Stimulated activated CD8-positive, alpha-beta memory T cell treated with anti-CD3 and anti-CD28 coated beads, Interleukin-15, amount 100 ng/mL, for 1 hour (primary cell): ENCODE measurements around the gene AHSG.

ENCODE experiments used
- DNase-seq: peaks from one replicate; pipeline ENCODE4 v3.0.0-alpha.2; 2020; ENCODE audit warnings: low read depth

The AHSG gene

DNA sequence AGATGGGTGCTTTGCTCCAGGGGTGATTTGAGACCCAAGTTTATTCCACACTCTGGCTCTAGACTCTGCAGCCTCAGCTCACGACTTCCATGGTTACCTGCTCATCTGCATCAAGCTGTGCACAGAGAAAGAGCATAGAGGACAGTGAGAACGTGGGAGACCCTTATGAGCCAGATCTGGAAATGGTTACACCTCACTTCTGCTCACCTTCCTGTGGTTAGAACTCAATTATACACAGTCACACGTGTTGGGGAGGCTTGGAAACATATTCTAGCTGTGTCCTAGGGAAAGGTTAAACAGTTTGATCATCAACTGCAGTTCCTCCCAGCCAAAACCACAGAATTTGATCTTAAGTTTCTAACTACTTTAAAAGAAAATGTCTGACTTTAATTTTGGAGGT, 29.2 kb downstream of the AHSG start:
- DNase-seq = no peak

DNA sequence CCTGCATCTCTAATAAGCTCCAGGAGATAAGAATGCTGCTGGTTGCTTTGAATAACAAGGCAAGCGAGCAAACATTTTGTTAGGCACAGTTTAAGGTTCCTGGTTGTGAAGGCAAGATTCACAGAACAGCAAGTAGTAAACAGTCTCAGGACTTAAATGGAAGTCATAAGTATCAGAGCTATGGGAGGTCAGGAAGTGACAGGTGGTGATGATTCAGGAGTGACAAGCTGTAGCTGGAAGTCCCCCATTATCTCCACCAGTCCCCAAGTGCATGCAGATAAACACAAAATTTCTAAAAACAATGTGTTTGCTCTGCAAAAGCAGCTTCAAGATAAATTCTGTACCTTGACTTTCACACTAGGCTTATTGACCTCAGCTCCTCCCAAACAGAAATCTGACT, 30.6 kb downstream of the AHSG start:
- DNase-seq = no peak

DNA sequence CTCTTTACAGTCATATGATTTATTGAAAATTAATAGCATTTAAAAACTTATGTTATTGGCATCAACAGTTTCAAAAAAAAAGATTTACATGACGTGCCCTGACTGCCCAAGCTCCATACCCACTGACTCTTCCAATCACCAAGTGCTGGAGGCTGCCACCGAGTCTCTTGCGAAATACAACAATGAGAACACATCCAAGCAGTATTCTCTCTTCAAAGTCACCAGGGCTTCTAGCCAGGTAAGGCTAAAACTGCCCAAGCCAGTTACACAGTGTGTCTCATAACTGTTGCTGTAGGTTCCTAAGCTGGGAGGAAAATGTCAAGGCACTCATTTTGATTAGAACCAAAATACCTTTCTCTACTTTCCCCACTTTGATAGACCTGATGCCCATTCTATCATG, 31.8 kb downstream of the AHSG start:
- DNase-seq = no peak

DNA sequence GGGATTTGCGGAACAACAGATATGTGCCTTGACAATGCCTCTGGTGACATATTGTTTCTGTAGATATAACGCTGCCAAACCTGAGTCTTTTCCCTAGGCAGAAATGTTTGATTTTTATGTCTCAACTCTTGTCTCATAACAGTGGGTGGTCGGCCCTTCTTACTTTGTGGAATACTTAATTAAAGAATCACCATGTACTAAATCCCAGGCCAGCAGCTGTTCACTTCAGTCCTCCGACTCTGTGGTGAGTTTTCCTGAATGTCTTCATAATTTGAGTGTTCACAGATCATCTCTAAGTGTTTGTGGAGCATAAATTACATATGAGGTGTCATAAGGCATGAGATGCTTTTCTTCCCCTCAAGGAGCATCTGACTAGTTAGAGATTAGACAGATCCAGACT, 33.2 kb downstream of the AHSG start:
- DNase-seq = no peak

DNA sequence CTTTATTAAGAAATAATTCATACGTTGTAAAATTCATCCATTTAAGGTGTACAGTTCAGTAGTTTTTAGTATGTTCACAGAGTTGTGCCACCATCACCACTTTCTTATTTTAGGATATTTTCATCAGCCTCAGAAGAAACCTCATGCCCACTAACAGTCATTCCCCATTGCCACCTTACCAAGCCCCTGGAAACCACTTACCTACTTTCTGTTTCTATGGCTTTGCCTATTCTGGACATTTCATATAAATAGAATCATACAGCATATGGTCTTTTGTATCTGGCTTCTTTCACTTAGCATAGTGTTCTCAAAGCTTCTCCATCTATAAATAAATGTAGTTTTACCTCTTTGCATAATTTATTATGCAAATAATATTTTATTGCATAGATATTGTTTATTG, 34.0 kb downstream of the AHSG start:
- DNase-seq = no peak

DNA sequence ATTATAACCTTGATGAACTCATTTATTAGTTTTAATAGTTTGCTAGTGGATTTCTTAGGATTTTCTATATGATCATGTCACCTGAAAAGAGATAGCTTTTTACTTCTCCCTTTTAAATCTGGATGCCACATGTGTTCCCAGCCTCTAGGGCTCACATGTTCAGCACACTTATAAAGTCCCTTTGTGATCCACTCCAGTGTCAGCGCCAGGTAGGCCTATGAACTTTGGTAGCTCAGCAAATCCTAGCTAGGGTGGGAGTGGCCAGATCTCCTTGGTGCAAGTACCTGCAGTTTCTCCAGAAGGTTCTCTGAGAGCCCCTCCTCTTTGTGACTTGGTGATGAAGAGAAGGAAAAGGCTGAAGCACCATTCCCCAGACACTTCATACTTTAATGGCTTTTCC, 36.0 kb downstream of the AHSG start:
- no peak for DNase-seq

DNA sequence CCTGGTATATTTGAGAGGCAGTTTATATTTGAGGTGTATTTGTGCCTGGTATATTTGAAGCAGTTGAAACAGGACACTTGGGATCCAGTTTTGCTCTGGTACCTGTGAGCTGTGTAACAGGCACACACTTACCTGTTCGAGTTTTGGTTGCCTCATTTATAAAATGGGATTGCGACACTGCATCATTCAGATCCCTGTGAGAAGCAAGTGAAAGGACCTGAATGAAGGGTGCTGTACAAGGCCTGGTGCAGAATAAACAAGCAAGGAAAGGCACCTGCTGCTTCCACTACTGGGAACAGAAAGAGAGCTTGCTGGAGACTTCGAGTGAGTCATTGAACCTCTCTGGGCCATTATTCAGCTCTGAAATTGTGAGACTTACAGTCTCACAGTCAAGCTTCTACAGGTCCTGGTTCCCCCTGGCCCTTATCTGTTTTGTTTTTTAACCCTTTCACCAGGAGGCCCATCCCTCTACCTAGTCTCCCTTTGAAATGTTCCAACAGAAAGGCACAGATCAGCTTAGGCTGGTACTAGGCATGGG, 38.9 kb downstream of the AHSG start:
- DNase-seq = no peak

DNA sequence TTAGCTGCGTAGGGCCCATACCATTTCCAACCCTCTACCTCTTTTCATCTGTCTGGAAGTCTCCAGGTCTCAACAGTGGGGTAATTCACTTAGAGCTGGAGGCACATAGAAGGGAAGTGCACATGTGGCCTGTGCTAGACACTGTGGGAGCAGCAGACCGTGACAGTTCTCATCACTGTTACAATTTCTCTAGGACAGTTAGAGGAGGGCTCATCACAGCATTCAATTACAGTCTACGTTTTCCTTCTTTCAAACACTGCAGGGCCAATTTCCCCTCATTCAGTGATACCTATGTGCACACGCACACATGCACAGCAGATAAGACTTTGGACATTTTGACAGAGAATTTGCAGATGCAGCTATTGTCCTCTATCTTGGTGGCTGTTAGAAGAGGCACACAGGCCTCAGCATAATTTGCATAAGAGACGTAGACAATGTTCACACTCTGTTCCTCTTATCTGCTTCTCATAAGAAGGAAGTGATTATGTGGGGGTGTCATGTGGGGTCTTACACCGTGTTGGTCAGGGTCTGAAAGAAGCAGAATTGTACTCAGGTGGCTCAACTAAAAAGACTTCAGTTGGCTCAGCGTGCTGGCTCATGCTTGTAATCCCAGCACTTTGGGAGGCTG, 40.3 kb downstream of the AHSG start:
- DNase-seq = no peak

DNA sequence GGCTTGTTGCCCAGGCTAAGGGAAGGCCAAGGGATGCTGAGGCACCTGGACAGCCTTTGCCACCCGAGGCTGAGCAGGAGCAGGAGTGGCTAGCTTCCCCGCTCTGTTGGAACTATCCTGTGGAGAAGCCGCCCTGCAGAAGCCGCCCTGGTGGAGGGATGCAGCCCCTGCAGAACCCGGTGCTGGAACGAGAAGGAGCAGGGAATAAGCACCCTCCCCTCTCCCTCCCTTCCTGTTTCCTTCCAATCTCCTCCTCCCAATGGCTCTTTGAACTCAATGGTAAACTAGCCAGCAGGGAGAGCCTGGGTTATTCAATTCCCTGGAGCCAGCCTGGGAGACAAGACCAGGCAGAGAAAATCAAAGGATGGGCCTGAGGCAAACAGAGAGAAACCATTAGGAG, 41.1 kb downstream of the AHSG start:
- DNase-seq = no peak

DNA sequence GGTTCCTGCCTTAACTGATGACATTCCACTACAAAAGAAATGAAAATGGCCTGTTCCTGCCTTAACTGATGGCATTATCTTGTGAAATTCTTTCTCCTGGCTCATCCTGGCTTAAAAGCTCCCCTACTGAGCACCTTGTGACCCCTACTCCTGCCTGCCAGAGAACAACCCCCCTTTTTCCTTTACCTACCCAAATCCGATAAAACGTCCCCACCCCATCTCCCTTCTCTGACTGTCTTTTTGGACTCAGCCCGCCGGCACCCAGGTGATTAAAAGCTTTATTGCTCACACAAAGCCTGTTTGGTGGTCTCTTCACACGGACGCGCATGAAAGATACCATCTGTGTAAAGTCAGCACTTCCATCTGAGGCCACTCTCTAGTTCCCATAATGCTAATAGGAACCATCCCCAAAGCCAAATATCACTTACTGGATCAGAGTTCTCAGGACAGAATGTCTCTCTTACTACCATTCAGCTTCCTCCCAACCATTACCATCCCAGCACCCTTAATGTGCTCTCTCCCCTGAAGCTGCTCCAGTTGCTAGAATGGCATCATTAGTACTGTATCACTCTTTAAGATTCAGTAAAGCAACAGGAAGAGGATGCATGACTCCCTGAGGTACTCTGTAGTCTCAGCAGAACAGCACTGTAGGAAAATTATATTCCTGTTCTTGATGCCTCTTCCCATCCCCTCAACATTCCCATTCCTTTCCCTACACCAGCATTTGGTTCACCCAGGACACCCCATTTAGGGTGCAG, 50.7 kb downstream of the AHSG start:
- DNase-seq = no peak

DNA sequence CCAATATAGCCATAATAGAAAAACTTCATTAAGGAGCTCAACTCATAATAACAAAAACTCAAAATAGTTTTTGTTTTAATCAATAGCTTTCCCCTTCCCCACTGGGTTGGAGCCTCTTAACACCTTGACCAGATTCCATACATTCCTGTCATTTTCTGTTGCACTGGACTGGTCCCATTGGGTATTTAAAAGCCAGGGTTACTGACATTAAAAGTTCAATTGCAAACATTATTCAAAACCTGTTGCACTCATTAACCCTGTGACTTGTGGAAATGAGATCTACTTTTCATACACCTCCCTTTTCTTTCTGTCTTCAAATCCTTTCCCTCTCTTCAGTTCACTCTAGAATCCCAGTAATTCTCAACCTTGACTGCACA, 51.2 kb downstream of the AHSG start:
- no peak for DNase-seq

DNA sequence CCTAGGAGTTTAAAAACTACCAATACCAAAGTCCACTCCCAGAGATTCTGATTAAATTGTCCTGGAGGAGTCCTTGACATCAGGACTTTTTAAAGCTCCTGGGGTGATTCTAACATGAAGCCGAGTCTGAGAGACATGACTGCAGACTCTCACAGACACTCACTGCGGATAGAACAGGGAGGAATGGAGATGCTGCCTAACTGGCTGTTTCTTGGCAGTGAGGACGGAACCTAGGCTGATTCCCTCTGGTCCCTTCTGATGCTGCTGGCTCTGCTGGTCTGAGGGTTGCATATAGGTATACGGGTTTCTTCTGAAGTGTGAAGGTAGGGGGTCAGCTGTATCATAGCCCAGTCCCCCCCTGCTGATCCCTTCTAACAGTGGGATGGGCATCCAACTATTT, 51.6 kb downstream of the AHSG start:
- no peak for DNase-seq

DNA sequence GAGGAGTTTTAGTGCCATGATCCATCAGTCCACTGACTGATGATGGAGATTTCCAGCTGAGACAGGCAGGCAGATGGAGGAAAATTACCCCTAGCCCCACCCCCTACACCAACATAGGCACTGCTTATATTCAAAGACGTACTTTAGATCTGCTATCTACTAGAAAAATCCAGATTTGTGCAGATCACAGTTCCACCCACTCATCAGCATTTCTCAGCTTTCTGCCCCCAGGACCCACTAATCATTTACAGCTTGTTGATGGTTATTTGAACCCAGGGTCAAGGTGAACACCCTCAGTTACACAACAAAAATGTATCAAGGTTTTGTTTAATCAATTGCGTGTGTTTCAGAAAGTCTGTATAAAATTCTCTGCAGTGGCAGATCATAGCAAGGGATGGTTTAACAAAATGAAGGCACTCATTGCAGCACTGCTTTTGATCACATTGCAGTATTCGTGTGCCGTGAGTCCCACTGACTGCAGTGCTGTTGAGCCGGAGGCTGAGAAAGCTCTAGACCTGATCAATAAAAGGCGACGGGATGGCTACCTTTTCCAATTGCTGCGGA, 52.8 kb downstream of the AHSG start, which contains the start of gene HRG:
Gene HRG, plus strand, starts transcription at position 390 of the 564 bp plus-strand sequence. Its CDS starts 18 bp downstream, at position 408.
- DNase-seq = no peak

DNA sequence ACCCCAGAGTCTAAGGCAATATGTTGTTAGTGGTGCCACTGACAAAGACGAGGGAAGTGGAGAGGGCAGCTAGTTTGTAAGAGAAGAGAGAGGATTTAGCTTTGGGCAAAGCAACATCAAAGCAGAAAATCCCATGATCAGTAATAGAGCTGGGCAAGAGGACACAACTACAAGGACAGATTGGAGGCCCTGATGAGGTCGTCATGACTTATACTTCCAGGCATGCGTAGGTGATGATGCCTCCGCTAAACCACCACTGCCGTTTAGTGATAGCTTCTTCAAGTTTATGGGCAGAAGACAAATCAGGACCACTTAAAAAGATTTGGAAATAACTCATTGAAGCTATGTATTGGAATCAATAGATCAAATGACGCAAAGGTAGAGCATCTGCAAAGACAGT, 55.6 kb downstream of the AHSG start:
- DNase-seq = no peak

DNA sequence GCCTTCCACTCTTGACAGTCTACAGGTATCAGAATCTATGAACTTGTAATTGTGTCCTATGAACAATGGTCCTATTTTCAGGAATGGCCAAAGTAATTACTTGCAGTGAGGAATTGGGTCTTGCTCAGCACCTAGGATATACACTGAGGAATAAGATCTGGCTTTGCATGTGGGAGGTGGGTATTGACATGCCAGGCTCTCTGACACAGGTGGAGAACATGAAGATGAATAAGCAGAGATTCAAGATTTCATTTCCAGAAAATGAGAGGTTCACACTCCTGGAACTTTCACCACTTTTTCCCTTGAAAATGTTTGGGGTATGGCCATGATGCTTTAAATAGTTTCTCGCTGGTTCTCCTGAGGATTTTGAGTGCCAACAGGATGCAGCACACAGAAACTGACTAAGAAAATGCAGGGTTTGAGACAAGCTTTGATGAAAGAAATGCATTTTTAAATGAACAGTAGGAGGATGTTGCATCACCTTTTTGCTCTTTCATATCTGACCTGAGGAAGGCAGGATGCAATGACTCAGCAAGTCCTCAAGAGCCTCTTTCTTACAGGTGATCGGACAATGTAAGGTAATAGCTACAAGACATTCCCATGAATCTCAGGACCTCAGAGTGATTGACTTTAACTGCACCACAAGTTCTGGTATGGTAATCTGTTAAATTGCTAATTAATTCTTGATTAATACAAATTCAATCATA, 56.7 kb downstream of the AHSG start:
- no peak for DNase-seq

DNA sequence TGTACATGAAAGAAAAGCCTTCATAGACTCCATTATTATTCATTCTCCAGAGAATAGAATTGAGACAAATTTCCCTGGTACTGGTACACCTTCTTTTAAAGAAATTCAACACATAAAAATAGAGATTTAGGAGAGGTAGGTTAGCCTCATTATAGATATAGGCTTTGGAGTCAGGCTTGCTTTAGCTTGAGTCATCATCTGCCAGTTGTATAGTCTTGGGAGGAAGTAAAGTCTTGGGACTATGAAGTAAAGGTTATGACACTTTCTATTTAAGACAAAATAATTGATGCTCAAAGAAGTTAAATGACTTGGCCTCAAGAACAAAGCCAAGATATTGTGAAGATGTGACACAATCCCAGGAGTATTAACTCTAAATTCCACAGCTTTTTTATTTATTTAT, 57.3 kb downstream of the AHSG start:
- DNase-seq = no peak
